Camera-type eye (tissue), 1 donor: ENCODE data around the gene CHRM3. TPM values are rescaled to one million over a fixed set of nuclear protein-coding genes. Genes with fewer than 3 reads are reported as not detected.

Source experiments
- total RNA-seq: library from RNA; depleted of rRNA; stranded (reverse); fragments of >200 nt; gene quantifications from one replicate; pipeline ENCODE4 v1.2.3, GENCODE V29; 2014

CHRM3 gene
- total RNA-seq, result 22.9 TPM

DNA sequence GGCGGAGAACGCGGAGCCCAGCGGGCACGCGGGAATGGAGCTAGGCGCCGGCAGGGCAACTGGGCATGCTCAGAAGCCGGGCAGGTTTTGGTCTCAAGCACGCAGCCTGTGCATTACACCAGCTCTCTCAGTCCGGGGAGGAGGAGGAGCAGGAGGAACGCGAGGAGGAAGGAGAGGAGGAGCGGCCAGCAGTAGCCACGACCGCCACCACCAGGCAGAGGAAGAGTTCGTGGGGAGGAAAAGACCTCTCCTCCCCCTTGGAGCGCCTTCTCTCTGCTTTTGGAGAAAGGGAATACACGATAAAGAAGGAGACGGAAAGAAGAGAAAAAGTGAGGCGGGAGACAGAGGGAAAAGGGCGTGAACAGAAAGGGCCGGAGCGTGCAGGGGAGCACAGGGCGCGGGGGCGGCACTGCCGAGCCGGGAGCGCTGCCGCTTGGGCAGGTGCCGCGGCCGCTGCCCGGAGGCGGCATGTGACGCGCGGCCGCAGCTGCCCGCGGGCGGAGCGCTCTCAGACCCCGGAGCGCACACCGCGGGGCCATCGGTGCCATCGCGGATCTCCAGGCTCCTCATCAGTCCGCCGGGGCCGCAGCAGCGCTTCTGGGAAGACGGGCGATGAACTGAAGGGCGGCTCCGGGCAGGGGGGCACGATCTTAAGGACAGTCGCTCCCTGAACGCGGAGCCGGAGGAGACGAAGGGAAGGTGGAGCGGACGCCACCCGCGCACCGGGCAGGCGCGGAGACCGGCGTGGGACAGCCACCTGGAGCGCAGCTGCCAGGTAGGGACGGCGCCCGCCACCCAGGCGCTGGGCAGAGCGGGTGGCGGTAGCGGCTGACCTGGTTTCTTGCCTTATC lies at the start of gene CHRM3:
Gene CHRM3 (plus strand): TSS at position 116 of the 851 bp plus-strand sequence. CDS start 520,884 bp downstream, outside the sequence.

